ENCODE results near the gene MGAT3.

MGAT3 gene

DNA sequence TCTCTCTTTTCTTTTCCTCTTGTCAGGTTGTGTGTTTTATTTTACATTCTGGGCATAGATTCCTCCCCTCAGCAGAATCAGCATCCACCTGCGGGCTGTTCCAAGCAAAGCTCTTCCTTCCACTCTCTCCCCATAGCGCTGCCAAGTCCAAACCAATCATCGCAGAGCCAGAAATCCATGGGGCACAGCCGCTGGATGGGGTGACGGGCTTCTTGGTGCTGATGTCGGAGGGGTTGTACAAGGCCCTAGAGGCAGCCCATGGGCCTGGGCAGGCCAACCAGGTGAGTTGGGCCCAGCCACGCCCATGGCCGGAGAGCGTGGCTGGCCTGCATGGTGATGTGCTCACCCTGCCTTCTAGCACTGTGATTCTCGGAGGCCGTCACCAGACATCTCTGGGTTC lies 35.1 kb upstream of the MGAT3 start:
- TF ChIP-seq CTCF (IDR thresholded peaks at IDR 0.05; ENCODE audit: low read length, missing control alignments), result no peak
- no peak for DNase-seq (ENCODE audit: low read depth)
- H3K4me3 ChIP-seq (replicated peaks; ENCODE audit: low read depth, low read length), result no peak overlapping the region

- DNase-seq (ENCODE audit: low read depth), result no peak
- no peak for TF ChIP-seq CTCF (IDR thresholded peaks at IDR 0.05; ENCODE audit: low read length, missing control alignments)
- H3K4me3 ChIP-seq (replicated peaks; ENCODE audit: low read depth, low read length), result no peak overlapping the region
Measured at GRCh38 chr22:39422101-39422500, 34.7 kb upstream of the MGAT3 start.

DNA sequence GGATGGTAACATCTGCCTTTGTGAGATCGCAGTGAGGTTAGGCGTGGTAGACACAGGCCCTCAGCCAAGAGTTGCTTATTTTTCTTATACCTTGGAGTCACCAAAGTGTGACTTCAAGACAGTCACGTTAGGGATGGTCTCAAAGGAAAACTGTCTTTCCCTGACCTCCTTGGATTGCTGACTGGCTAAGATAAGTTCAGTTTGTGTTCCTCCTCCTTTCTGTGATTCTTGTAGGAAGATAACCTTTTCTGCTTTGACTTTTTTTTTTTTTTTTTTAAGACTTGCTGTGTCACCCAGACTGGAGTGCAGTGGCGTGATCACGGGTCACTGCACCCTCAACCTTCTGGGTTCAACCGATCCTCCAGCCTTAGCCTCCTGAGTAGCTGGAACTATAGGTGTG lies 34.1 kb upstream of the MGAT3 start:
- no peak for DNase-seq (ENCODE audit: low read depth)
- no peak overlapping the region for H3K4me3 ChIP-seq (replicated peaks; ENCODE audit: low read depth, low read length)
- no peak for TF ChIP-seq CTCF (IDR thresholded peaks at IDR 0.05; ENCODE audit: low read length, missing control alignments)

GRCh38 chr22:39423976-39424375 lies 32.8 kb upstream of the MGAT3 start:
- DNase-seq (ENCODE audit: low read depth), result no peak
- TF ChIP-seq CTCF (IDR thresholded peaks at IDR 0.05; ENCODE audit: low read length, missing control alignments), result no peak
- no peak overlapping the region for H3K4me3 ChIP-seq (replicated peaks; ENCODE audit: low read depth, low read length)

- no peak overlapping the region for H3K4me3 ChIP-seq (replicated peaks; ENCODE audit: low read depth, low read length)
- no peak for DNase-seq (ENCODE audit: low read depth)
- TF ChIP-seq CTCF (IDR thresholded peaks at IDR 0.05; ENCODE audit: low read length, missing control alignments), result no peak
Measured at GRCh38 chr22:39426380-39427043, 30.3 kb upstream of the MGAT3 start.

DNA sequence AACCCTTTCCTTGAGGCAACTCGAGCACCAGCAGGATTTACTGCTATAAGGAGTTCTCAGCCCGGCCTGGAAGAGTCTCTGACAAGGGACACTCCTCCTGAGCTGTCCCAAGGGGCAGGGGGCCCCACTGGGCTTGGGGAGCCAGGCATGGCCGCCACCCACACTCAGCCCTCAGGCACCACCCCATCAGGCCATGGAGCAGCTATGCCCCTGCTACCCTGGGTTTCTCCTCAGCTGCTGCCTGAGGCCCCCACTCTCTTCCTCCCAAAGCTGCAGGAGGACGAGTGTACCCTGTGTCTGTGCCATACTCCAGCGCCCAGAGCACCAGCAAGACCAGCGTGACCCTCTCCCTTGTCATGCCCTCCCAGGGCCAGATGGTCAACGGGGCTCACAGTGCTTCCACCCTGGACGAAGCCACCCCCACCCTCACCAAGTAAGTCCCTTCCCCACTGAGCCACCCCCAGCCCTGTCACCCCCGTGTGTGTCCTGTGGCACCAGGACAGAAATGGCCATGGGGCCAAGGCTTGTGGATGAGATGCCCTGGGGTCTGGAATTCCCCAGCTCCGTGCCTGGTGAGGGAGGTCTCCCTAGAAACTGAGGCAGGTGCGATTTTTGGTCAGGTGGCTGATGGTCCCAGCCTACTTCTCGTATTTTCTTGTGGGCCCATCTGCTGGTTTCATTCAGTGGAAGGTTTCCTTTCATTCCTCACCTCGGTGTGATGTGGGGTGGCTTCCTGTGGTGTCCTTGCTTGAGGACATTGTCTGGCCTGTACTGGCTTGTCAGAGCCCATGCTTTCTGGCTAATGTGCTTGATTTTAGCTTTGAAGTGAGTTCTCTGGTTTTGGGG lies 28.8 kb upstream of the MGAT3 start:
- no peak for TF ChIP-seq CTCF (IDR thresholded peaks at IDR 0.05; ENCODE audit: low read length, missing control alignments)
- DNase-seq (ENCODE audit: low read depth), result no peak
- no peak overlapping the region for H3K4me3 ChIP-seq (replicated peaks; ENCODE audit: low read depth, low read length)
